Osteocyte (in vitro differentiated cells): Measurements from ENCODE around the gene HSPBP1. TPM values are rescaled to one million over a fixed set of nuclear protein-coding genes. Genes with fewer than 3 reads are reported as not detected.

Source experiments
- DNase-seq: peaks from one replicate; pipeline ENCODE4 v3.0.0; 2021; ENCODE audit warnings: mixed read lengths; ENCODE audit not compliant: unreplicated experiment; ENCODE audit errors: extremely low spot score
- H3K27ac Mint-ChIP-seq: one replicate; pipeline ENCODE4 v1.8.0; 2021; ENCODE audit warnings: mild to moderate bottlenecking, mixed read lengths; ENCODE audit not compliant: unreplicated experiment
- H3K27me3 Mint-ChIP-seq: one replicate; pipeline ENCODE4 v1.8.0; 2021; ENCODE audit warnings: mixed read lengths; ENCODE audit not compliant: unreplicated experiment
- H3K36me3 Mint-ChIP-seq: one replicate; pipeline ENCODE4 v1.8.0; 2021; ENCODE audit warnings: mixed read lengths; ENCODE audit not compliant: unreplicated experiment
- H3K4me1 Mint-ChIP-seq: one replicate; pipeline ENCODE4 v1.8.0; 2021; ENCODE audit warnings: mixed read lengths; ENCODE audit not compliant: unreplicated experiment
- H3K4me3 Mint-ChIP-seq: one replicate; pipeline ENCODE4 v1.8.0; 2021; ENCODE audit warnings: mild to moderate bottlenecking, moderate library complexity, mixed read lengths; ENCODE audit not compliant: unreplicated experiment
- H3K9me3 Mint-ChIP-seq: one replicate; pipeline ENCODE4 v1.8.0; 2021; ENCODE audit warnings: mixed read lengths; ENCODE audit not compliant: unreplicated experiment
- microRNA-seq: library from miRNA; unstranded; fragments of <30 nt; microRNA quantifications from one replicate; pipeline ENCODE4 v1.1.0, GENCODE V29; 2020; ENCODE audit not compliant: unreplicated experiment
- total RNA-seq: library from RNA; stranded (reverse); gene quantifications from 2 replicates; pipeline ENCODE4 v1.2.1, GENCODE V29; 2021
- TF ChIP-seq, protein P1 (sequence below): fragments of 200-600 bp; sonication (generic); IDR thresholded peaks from 2 replicates; pipeline ENCODE4 v1.5.0; 2021; ENCODE audit warnings: antibody characterized with exemption, mild to moderate bottlenecking, moderate library complexity

The HSPBP1 gene
- total RNA-seq, 1 donor from 2014 or later, result 29.8 TPM

DNA sequence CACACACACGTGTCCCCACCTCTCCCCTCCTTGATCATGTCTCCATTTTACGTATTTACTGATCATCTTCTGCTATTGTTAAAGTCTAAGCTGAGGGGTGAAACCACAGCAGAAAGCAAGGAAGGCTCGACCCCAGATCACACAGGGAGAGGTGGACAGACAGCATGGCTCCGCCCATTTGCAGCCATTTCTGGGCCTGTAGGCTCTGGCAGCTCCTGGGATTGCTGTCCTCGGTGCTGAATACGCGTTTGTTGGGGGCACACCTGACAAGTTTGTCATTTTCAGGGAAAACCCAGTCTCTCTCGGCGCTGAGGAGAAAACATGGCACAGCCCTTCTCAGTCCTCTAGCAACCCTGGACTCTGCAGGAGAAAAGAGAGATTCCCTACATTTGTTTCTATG, 59.4 kb downstream of the HSPBP1 start:
- Mint-ChIP-seq H3K36me3 (no peaks in the 10 kb centered on the region), H3K27ac (no peak overlapping the region), H3K4me1 (peaks cover 18% of the 10 kb centered on the region), H3K27me3 (no peaks in the 10 kb centered on the region), H3K9me3 (peaks cover 8% of the 10 kb centered on the region), H3K4me3 (no peak overlapping the region)
- no peak for DNase-seq
- TF ChIP-seq, protein P1, sequence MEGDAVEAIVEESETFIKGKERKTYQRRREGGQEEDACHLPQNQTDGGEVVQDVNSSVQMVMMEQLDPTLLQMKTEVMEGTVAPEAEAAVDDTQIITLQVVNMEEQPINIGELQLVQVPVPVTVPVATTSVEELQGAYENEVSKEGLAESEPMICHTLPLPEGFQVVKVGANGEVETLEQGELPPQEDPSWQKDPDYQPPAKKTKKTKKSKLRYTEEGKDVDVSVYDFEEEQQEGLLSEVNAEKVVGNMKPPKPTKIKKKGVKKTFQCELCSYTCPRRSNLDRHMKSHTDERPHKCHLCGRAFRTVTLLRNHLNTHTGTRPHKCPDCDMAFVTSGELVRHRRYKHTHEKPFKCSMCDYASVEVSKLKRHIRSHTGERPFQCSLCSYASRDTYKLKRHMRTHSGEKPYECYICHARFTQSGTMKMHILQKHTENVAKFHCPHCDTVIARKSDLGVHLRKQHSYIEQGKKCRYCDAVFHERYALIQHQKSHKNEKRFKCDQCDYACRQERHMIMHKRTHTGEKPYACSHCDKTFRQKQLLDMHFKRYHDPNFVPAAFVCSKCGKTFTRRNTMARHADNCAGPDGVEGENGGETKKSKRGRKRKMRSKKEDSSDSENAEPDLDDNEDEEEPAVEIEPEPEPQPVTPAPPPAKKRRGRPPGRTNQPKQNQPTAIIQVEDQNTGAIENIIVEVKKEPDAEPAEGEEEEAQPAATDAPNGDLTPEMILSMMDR, result no peak

DNA sequence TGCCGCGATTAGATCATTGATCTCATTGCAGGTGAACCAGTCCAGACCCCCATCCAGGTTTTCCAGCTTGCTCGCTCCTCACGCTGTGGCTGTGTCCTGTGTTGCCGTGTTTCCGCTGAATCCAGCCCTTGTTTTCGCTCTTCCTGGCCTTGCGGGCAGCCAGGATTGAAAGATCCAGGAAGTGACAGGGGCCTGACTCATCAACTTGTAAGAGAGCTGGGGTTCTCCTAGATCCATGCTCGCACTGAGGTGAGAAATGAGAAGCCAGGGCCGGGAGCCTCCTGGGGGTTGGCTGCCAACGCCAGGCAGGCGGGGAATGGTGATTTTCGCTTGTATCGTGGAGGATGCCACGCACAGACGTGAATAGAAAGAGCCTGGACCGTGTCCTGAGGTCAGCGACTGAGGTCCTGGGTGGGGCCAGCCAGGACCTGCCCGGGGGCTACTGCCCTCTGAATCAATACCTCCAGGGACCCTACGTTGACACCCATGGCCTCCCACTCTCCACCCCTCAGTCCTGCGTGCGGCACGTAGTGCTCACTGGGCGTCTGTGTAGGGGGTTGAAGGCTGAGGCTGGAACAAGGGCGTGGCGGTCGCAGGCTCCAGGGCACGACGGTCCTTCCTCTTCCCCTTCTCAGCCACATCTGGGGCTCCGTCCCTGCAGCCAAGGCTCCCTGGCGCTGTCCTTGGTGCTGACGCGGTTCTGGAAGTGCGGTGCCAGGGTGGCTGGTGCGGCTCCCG, 63.3 kb downstream of the HSPBP1 start:
- H3K4me1 Mint-ChIP-seq, result peaks cover 19% of the 10 kb centered on the region
- H3K9me3 Mint-ChIP-seq, result peaks cover 14% of the 10 kb centered on the region
- peak overlapping the region; percentile 94 for H3K27ac Mint-ChIP-seq
- H3K27me3 Mint-ChIP-seq, result no peaks in the 10 kb centered on the region
- H3K4me3 Mint-ChIP-seq, result peak overlapping the region; percentile 87
- TF ChIP-seq, protein P1, result no peak
- DNase-seq, result peak; percentile 93
- no peaks in the 10 kb centered on the region for H3K36me3 Mint-ChIP-seq

DNA sequence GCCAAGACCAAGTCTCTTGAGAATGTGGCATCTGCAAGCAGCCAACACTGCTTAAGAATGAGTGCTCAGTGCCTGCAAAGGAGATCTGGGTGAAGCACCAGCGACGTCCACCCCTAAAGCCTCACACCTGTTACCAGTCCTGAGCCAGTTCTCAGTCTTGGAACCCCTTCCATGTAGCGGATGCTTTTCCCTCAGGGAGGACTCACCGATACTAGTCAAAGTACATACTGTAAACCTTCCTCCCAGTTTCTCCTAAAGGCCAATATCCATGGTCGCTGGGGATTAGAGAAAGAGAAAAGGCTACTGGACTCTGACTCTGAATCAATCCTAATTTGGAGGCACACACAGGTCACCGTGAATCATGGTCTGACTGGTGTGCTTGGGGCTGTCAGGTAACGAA, 66.4 kb downstream of the HSPBP1 start:
- Mint-ChIP-seq H3K4me3 (no peak overlapping the region), H3K27me3 (no peaks in the 10 kb centered on the region), H3K27ac (no peak overlapping the region), H3K4me1 (peaks cover 35% of the 10 kb centered on the region), H3K36me3 (no peaks in the 10 kb centered on the region), H3K9me3 (peaks cover 6% of the 10 kb centered on the region)
- TF ChIP-seq, protein P1, result no peak
- DNase-seq, result no peak

- no peak for DNase-seq
- H3K4me1 Mint-ChIP-seq, result peaks cover 33% of the 10 kb centered on the region
- peaks cover 6% of the 10 kb centered on the region for H3K9me3 Mint-ChIP-seq
- TF ChIP-seq, protein P1, result peak; percentile 18
- H3K4me3 Mint-ChIP-seq, result no peak overlapping the region
- H3K27ac Mint-ChIP-seq, result no peak overlapping the region
- H3K27me3 Mint-ChIP-seq, result no peaks in the 10 kb centered on the region
- no peaks in the 10 kb centered on the region for H3K36me3 Mint-ChIP-seq
These were observed 67.5 kb downstream of the HSPBP1 start for GRCh38 chr19:55212447-55212846.

Small RNA genes within 50 kb of the gene (microRNA-seq; reads per million reads assigned to microRNA genes)
- gene MIR6802, result not detected
- not detected for gene MIR6803
- gene MIR6804, result not detected

Other genes with a start within 250 kb of the HSPBP1 start
- gene GP6, start 241.8 kb downstream of the HSPBP1 start, total RNA-seq, result 0.32 TPM in 1 of 2 replicates, not detected in the other
- 13.0 and 15.1 TPM in 2 replicates for gene RDH13, start 217.0 kb downstream of the HSPBP1 start, total RNA-seq
- 4.5 and 7.0 TPM in 2 replicates for gene EPS8L1, start 204.2 kb downstream of the HSPBP1 start, total RNA-seq
- 123 and 135 TPM in 2 replicates for gene PPP1R12C, start 162.5 kb downstream of the HSPBP1 start, total RNA-seq
- not detected in 2 replicates for gene TNNT1, start 130.9 kb downstream of the HSPBP1 start, total RNA-seq
- 0.57 TPM in 1 of 2 replicates, not detected in the other for gene TNNI3, start 122.4 kb downstream of the HSPBP1 start, total RNA-seq
- 1.5 and 2.1 TPM in 2 replicates for gene DNAAF3, start 113.5 kb downstream of the HSPBP1 start, total RNA-seq
- not detected in 2 replicates for gene SYT5, start 99.8 kb downstream of the HSPBP1 start, total RNA-seq
- 0.31 TPM in 1 of 2 replicates, not detected in the other for gene PTPRH, start 70.6 kb downstream of the HSPBP1 start, total RNA-seq
- gene TMEM86B, start 51.3 kb downstream of the HSPBP1 start, total RNA-seq, result 2.9 and 3.2 TPM in 2 replicates
- gene PPP6R1, start 21.1 kb downstream of the HSPBP1 start, total RNA-seq, result 63.0 and 67.1 TPM in 2 replicates
- 18.0 and 23.9 TPM in 2 replicates for gene BRSK1, start 3.9 kb upstream of the HSPBP1 start, total RNA-seq
- gene TMEM150B, start 45.2 kb upstream of the HSPBP1 start, total RNA-seq, result not detected in 2 replicates
- 12.4 and 18.6 TPM in 2 replicates for gene KMT5C, start 59.8 kb upstream of the HSPBP1 start, total RNA-seq
- not detected in 2 replicates for gene COX6B2, start 74.6 kb upstream of the HSPBP1 start, total RNA-seq
- gene GARIN5B, start 83.2 kb upstream of the HSPBP1 start, total RNA-seq, result not detected in 2 replicates
- 0.91 and 1.0 TPM in 2 replicates for gene IL11, start 90.4 kb upstream of the HSPBP1 start, total RNA-seq
- not detected in 2 replicates for gene TMEM190, start 96.7 kb upstream of the HSPBP1 start, total RNA-seq
- gene TMEM238, start 104.2 kb upstream of the HSPBP1 start, total RNA-seq, result 0.70 and 1.1 TPM in 2 replicates
- gene RPL28, start 105.8 kb upstream of the HSPBP1 start, total RNA-seq, result 1,845 and 2,000 TPM in 2 replicates
- gene UBE2S, start 127.7 kb upstream of the HSPBP1 start, total RNA-seq, result 70.7 and 71.1 TPM in 2 replicates
- not detected in 2 replicates for gene SHISA7, start 163.2 kb upstream of the HSPBP1 start, total RNA-seq
- gene ISOC2, start 181.5 kb upstream of the HSPBP1 start, total RNA-seq, result 37.0 and 39.8 TPM in 2 replicates
- gene C19orf85, start 184.6 kb upstream of the HSPBP1 start, total RNA-seq, result not detected in 2 replicates
- gene ZNF628, start 196.5 kb upstream of the HSPBP1 start, total RNA-seq, result 10.4 and 11.6 TPM in 2 replicates
- 54.2 and 58.2 TPM in 2 replicates for gene NAT14, start 205.1 kb upstream of the HSPBP1 start, total RNA-seq
- 21.5 and 22.1 TPM in 2 replicates for gene SSC5D, start 208.3 kb upstream of the HSPBP1 start, total RNA-seq